GM18873 (cell line): ENCODE results near the gene ATP13A3.
A peak's percentile ranks its signal among the peaks of the same experiment; 100 is the strongest.
"Not testable (repeated sequence)": the region's sequence is repeated elsewhere in the genome, so short reads cannot be mapped to it uniquely, and the experiment has no call there.

Source experiments
- ATAC-seq: cut with Tn5 transposase; IDR thresholded peaks from one replicate; pipeline ENCODE4 v1.9.1; 2021; ENCODE audit warnings: mild to moderate bottlenecking, moderate library complexity, moderate number of reproducible peaks; ENCODE audit not compliant: unreplicated experiment, low FRiP score

The ATP13A3 gene

DNA sequence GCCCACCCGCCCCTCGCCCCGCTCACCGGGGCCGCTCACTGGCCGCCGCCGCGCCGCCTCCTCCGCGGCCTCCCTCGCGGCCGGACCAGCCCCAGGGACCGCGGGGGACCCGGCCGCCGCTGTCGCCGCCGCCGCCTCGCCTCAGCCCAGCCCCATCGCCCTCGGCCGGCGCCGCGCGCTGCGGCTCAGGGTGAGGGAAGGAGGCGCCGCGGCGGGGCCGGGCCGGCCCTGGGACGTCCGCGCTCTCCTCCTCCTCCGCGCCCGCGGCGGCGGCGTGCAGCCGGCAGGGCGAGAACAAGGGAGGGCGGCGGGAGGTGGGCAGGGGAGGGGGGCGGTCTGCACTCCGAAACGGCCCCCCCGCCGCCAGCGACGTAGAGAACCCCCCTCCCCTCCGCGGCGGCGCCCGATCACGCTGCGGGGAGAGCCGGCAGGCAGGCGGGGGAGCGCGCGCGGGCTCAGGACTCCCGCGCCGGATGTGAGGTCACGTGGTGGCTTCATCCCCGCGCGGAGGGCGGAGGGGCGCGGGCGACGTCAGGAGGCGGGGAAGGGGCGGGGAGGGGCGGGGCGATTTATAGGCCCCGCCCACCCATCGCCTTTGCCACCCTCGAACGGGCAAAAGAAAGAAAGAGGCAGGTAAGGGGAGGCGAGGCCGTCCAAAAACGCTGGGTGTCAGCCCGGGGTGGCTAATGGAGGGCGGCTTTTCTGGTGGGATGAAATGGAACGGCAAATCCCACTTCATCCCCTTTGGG lies at the start of gene ATP13A3:
TSS of gene ATP13A3 (minus strand) at position 463 of the 749 bp plus-strand sequence. CDS start 24,812 bp downstream, outside the sequence.
- peak; percentile 58 for ATAC-seq

DNA sequence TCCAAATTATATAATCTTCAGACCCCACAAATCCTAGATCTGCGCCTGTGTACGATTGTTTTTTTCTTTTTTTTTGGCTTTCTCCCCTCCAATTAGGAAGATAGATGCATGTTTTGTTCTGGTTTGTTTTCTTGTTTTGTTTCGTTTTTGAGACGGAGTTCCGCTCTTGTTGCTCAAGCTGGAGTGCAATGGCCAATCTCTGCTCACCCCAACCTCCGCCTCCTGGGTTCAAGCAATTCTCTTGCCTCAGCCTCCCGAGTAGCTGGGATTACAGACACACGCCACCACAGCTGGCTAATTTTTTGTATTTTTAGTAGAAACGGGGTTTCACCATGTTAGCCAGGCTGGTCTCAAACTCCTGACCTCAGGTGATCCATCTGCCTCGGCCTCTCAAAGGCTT lies 48.4 kb upstream of the ATP13A3 start:
- ATAC-seq, result not testable (repeated sequence)

DNA sequence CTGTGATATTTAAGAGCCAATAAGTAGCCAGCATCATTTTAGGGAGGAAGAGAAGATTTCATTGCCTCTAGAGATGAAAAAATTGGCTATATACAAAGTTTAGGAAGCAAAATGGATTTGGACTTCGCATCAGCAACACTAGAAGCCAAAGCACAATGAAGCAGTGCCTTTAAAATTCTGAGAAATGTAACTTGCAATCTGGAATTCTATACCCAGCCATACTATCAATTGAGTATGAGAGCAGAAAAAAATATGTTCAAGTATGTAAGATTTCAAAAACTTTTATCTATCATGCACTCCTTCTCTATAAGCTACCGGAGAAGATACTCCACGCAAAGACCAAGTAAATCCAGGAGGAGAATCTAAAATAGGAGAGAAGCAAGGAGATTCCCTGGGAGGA lies 47.4 kb upstream of the ATP13A3 start:
- ATAC-seq, result no peak

DNA sequence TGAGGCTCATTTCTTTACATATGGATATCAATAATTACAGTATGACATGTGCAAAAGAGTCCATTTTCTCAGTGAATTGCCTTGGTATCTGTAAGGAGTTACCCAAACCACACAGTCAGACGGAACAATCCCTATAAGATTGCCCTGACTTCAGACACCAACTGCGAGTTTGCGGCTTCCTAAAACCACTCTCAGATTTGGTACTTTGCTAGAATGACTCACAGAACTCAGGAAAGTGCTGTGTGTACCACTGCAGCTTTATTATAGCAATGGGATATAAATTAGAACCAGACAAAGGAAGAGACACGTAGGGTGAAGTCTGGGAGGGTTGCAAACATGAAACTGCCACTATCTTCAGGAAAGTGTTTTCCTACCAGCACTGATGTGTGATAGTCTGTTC lies 45.8 kb upstream of the ATP13A3 start:
- ATAC-seq, result no peak

DNA sequence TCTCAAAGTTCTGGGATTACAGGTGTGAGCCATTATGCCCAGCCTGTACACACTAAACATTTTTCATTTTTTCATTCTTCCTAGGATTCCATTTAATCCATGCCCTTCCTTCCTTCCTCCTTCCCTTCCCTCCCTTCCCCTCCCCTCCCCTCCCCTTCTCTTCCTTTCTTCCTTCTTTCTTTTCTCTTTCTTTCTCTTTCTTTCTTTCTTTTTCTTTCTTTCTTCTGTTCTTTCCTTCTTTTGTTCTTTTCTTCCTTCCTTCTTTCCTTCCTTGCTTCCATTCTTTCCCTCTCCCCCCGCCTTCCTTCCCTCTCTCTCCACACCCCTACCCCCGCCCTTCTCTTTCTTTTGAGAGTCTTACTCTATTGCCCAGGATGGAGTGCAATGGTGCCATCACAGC lies 40.9 kb upstream of the ATP13A3 start:
- ATAC-seq, result no peak

DNA sequence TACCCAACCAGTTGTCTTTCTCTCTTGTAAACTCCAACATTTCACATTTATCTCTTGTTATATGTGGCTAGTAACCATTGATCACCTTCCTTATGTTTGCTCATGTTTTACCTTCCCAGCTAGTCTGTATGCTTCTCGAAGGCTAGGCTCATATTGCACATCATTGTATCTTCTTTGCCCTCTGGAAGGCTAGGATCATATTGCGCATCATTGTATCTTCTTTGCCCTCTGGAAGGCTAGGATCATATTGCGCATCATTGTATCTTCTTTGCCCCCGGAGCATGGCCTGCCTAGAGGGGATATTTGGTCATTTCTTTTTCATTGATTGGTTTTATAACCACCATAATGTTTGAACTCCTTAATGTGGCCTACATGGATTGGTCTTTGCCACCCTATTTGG lies 39.4 kb upstream of the ATP13A3 start:
- no peak for ATAC-seq

DNA sequence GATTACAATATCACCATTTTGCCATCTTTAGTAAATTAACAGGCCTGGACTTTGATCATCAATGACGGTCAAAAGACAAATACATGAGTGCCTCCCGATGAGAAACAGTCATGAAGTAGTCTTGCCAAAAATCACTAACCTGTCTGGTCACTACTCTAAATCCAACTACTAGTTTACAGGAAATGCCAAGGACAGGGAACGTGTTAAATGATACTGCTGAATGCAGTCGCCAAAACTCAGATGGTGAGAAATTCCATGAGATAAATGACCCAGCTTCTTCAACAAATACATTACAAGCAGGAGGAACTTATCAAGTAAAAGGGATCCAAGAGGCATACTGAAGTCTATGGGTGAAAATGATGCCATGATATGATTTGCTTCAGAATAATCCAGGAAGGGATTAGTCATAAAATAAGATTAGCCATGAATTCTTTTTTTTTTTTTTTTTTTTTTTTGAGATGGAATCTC lies 35.8 kb upstream of the ATP13A3 start:
- ATAC-seq, result no peak

DNA sequence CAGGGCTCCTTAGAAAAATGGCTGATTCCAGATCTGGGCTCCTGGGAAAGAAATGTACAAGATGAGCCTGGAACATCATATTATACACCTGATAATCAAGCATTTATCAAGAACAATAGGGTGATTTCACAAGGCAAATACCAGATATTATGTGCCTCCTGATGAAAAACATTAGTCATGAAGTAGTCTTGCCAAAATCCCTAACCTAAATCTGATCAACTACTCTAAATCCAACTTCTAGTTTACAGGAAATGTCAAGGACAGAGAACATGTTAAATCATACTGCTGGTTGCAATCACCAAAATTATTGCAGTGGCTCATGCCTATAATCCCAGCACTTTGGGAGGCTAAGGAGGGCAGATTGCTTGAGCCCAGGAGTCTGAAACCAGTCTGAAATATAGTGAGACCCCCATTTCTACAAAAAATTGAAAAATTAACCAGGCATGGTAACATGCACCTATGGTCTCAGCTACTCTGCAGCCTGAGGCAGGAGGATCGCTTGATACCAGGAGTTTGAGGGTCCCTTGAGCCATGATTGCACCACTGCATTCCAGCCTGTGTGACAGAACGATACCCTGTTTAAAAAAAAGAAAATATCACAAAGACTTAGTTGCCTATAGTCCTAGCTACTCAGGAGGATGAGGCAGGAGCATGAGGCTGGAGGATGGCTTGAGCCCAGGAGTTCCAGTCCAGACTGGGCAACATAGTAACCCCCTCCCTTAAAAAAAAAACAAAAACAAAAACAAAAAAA lies 34.9 kb upstream of the ATP13A3 start:
- no peak for ATAC-seq

DNA sequence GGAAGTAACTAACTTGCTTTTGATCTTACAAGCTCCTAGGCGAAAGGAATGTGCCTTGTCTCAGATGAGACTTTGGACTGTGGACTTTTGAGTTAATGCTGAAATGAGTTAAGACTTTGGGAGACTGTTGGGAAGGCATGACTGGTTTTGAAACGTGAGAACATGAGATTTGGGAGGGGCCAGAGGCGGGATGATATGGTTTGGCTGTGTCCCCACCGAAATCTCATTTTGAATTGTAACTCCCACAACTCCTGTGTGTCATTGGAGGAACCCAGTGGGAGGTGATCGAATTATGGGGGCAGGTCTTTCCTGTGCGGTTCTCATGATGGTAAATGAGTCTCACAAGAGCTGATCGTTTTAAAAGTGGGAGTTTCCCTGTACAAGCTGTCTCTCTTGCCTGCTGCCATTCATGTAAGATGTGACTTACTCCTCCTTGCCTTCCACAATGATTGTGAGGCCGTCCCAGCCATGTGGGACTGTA lies 33.9 kb upstream of the ATP13A3 start:
- ATAC-seq, result not testable (repeated sequence)

DNA sequence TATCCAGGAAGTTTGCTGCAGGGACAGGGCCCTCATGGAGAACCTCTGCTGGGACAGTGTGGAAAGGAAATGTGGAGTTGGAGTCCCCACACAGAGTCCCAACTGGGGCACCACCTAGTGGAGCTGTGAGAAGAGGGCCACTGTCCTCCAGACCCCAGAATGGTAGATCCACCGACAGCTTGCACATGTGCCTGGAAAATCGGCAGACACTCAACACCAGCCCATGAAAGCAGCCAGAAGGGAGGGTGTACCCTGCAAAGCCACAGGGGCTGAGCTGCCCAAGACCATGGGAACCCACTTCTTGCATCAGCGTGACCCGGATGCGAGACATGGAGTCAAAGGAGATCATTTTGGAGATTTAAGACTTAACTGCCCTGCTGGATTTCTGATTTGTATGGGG lies 33.4 kb upstream of the ATP13A3 start:
- not testable (repeated sequence) for ATAC-seq

DNA sequence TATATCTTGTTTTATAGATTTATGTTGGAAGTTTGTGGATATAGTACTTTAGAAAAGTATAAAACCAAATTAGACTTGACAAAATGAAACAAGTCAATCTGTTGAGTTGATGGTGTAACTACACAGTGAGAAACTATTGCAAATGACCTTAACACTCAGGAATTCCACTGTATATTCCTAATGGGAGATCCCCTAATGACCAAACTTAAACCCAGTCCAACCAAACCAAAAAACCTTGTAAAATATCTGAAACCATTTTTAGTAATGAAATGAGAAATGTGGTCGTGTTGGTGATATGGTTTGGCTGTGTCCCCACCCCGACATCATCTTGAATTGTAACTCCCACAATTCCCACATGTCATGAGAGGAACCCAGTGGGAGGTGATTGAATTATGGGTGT lies 31.9 kb upstream of the ATP13A3 start:
- ATAC-seq, result no peak

DNA sequence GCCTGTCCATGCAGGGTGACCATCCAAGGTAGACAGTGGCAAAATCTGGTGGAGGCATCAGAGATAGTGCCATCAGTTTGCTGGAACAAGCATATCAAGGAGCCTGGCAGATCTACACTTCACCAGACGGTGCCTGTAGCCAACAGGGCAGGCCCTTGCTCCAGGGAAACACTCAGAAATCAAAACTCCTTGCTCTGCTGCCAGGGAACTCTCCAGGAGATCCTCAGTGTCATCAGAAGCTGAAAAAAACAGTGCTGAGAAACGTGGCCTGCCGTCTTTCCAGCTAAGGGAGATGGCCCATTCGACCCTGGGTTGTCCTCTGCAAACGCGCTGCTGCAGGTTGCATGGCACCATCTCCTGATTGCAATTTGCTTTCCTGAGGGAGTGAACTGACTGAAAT lies 30.5 kb upstream of the ATP13A3 start:
- ATAC-seq, result no peak

DNA sequence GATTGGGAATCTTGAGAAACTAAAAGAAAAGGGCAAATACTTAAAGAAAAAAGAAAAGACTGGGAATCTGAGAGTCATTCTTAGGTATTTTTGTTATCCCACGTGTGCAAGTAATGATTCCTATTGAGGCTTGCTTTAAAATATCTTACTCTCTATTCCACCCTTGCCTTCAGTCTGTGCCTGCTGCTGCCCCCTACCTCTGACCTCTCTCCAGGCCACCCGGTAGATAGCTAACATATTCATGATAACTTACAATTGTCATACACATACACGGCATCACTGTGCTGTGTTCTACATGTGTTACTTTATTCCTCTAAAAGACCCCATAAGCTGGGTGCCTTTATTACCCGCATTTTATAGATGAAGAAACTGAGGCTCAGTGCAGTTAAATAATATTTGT lies 27.8 kb upstream of the ATP13A3 start:
- no peak for ATAC-seq

DNA sequence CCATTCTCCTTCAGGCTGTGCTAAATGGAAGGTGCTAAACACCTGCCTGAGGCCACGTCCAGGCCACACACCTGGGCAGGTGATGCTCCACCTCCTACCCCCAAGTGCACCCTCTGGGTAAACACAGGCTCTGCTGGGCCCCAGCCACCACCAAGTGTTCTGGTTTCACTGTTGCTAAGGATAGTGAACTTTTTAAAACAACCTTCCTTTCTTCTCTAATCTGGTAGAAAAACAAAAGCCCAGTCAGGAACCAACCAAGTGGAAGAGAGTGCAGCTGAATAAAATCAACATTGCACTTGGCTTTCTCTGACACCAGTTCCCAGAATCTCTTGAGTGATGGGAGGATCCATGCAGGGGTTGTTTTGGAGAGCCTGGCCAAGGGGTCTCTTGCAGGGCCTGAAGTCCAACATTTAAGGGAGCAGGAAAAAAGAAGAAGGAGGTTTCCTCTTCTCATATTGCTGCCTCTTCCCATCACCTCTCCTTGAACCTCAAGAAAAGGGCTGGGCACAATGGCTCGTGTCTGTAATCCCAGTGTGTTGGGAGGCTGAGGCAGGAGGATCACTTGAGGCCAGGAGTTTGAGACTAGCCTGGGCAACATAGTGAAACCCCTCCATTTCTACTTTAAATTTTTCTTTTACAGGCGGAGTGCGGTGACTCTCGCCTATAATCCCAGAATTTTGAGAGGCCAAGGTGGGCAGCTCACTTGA lies 26.2 kb upstream of the ATP13A3 start:
- no peak for ATAC-seq

DNA sequence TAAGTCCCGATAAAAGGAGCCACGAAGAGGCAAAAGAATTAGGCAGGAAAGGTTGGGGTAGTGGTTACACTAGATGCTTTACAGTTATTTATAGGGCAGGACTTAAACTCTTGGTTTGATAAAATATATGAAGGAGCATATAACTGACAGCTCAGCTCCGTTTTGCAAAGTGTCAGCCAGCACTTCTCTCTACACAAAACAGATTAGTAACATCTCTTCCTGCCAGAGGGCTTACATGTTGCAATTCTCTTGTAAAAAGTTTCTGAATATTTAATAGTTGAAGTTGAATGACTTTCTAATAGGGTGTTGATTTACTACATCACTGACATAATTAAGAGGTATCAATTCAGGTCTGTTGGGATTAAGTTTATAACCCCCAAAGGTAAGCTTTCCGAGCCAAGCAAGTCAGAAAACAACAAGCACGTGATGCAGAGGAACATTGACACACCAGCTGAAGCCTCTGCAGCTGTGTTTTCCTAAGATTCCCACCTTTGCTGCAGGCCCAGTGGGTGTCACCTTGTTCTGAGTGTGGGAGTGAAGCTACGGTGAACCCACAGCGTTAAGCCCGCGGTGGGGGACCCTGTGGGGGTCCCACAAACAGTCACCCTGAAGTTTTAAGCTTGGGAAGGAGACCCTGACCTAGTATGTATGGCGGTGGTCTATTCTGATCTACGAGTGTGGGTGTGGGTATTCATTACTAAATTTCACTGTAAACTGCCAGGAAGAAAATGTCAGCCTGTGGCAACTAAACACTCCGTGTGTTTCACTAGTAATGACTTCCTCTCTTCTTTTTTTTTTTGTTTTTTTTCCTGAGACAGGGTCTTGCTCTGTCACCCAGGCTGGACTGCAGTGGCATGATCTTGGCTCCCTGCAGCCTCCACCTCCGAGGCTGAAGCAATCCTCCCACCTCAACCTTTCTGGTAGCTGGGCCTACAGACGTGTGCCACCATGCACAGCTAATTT lies 22.0 kb upstream of the ATP13A3 start:
- no peak for ATAC-seq

DNA sequence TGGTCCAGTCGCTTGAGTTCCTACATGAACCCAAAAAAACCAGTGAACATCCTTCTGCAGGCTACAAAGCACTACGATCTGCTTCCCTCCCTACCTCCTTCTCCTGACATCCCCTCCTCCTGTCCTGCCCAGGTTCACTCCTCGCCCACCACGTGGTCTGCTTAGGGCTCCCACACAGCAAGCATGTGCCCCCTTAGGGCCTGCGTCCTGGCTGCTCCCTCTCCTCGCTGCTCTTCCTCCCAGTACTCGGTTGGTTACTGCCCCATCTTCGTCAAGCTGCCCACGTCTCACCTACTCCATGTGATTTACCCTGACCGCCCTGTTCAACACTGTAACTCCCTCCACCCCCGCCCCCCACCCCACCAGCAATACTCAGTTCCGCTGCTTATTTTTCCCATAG lies 20.8 kb upstream of the ATP13A3 start:
- ATAC-seq, result no peak

DNA sequence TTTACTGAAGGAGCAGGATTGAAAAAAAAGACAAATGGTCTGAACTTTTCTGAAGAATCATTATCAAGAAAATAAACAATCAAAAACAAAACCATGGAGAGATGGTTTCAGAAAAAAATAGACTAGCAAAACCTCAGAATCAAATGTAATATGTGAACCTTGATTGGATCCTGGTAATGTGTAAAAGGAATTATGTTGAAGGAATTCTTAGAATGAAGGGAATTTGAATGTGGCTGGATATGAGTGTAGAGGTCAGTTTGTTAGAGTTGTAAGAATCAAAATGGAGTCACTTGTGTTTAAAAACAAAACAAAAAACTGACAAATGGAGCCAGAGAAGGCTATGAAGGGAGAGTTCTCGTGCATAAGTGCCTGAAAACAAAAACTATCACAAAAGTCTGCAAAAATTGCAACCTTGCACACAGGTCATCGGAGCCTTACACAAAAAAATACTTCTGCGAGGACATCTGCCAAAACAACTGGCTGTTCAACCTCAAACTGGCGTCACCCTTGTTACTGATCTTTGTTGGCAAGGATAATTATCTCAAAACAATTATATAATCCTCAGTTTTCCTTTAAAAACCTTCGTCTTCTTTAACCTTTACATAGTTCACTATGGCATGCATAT lies 19.1 kb upstream of the ATP13A3 start:
- ATAC-seq, result no peak

DNA sequence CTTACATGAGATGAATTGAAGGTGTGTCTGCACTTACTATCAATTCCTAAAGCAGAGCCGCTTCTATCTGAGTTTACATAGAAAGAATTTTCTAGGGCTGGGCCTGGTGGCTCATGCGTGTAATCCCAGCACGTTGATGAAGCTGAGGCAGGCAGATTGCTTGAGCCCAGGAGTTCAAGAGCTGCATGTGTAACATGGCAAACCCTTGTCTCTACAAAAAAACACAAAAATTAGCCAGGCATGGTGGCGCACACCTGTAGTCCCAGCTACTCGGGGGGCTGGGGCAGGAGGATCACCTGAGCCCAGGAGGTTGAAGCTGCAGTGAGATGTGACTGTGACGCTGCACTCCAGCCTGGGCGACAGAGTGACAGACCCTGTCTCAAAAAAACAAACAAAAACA lies 18.1 kb upstream of the ATP13A3 start:
- no peak for ATAC-seq

DNA sequence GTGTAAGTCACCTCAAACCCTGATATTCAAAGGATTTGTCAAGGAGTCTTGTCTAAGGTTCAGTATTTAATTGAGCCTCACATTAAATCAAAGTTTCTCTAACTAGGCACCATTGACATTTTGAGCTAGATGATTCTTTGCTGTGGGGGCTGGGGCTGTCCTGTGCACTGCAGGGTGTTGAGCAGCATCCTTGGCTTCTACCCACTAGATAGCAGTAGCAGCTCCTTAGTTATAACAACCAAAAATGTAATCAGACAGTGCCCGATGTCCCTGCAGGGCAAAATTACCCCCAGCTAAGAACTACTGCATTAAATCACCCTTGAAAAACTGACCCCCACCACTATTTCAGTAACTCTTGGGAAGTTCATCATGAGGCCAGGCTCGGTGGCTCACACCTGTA lies 17.3 kb upstream of the ATP13A3 start:
- no peak for ATAC-seq
